KBM-7 (cell line): ENCODE measurements around the gene RSAD1.

Experiments used
- DNase-seq: peaks from one replicate; pipeline ENCODE4 v3.0.0-alpha.2; 2015
- in situ Hi-C: fragments of 300-500 bp; cut with MboI; formaldehyde crosslinking; loops from 2 replicates; pipeline ENCODE4 v1.14.3; 2020; ENCODE audit warnings: low sequenced_read_pairs, low pct_unique_long_range_greater_than_20kb, mixed read lengths

RSAD1 gene

DNA sequence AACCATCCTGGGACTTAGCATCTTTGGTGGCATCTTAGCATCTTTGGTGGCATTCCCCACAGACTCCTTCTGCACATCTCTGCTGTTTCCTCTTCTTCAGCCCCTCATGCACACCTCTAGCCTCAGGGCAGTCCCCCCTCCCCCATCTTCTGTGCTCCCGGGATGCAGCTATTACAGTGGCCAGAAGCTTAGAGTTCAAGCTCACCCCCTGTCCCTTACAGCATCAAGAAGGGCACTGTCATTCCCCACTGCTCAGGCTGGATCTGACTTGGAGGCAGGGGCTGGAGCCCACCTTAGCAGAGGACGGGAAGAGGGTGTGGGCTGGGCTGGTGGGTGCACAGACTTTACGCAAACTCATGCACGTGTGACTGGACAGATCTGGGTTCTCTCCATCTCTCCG is 54.5 kb downstream of the RSAD1 start:
- in situ Hi-C loops = no loop called here

DNA sequence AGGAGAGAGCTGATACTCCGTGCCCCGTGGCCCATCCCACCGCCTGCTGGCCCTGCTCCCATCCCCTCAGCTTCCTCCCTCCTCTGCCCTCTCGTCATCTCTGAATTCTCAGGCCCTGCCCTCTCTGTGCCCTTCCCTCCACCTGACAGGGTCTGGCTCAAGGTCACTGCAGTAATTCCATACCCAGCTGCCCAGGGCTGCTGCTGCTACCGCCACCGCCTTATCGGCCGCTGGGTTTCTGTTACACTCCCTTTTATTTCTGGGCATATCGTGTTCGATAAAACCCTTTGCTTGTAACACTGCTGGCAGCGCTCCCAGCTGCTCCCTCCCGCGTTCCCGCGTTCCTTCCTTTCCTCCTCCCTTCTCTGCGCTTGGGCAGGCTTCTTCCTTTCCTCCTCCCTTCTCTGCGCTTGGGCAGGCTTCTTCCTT is 55.1 kb downstream of the RSAD1 start:
- DNase-seq = no peak
- in situ Hi-C loops = no loop called here

More for the DNA sequence above, 54.5 kb downstream of the RSAD1 start:
- DNase-seq = no peak

GRCh38 chr17:50534222-50534978 is 55.7 kb downstream of the RSAD1 start:
- in situ Hi-C loops = no loop called here
- DNase-seq = no peak

- no peak for DNase-seq
- in situ Hi-C loops = no loop called here
These were observed 56.3 kb downstream of the RSAD1 start for GRCh38 chr17:50534979-50535326.

- no peak for DNase-seq
- in situ Hi-C loops = no loop called here
These were observed 56.7 kb downstream of the RSAD1 start for GRCh38 chr17:50535407-50535806.
